ENCODE measurements around the gene MRPL1.

DNA sequence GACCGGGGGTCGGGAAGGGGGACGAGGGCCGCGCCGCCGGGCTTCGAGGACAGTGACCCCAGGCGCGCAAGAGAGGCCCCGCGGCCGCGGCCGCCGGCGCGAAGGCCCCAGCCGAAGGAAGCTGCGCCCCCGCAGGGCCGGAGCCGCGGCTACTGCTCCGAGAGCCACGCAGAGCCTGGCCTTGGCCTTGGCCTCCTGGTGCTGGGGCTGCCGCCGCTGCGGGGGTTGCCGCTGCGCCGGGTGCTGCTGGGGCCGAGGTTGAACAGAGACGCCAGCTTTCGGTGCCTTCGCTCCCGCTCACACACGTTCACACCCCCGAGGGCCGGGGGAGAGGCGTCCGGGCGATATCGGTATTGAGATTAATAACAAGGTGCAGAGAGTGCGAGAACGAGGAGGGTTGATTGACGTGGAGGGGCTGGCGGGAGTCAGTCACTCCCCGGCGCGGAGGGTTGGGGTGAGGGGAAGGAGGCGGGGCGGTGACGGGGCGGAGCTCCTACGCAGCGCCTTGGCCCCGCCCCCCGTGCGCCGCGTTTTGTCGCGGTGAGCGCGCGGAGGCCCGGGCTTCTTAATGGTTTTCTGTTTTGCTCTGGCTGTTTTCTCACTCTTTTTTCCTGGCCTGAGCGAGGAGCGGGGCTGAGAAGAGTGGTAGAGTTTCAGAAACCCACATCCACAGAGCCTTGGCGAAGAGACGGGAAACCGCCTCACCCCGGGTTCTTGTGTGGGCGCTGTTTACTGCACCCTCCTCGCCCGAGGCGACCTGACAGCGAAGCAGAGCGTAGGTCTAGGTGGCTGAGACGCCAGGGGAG lies 42.6 kb upstream of the MRPL1 start:
- TF ChIP-seq ZNF274 (IDR thresholded peaks at IDR 0.05; ENCODE audit: low read depth, low read length) (no peak), YY1 (IDR thresholded peaks at IDR 0.05; ENCODE audit: insufficient read depth, insufficient read length) (no peak), SUZ12 (IDR thresholded peaks at IDR 0.05; ENCODE audit: extremely low read depth, insufficient read depth, insufficient read length) (no peak)

All from NT2/D1 (cell line).